DOHH2 (cell line): Measurements from ENCODE around the gene MUC20.

ENCODE experiments used
- EZH2phosphoT487 ChIP-seq: fragments of 200-600 bp; sonication (generic); IDR thresholded peaks from 2 replicates; pipeline ENCODE4 v1.6.1; 2017; ENCODE audit warnings: borderline replicate concordance, mild to moderate bottlenecking, antibody characterized with exemption, low read length, moderate library complexity, mixed read lengths
- TF ChIP-seq, protein P1 (sequence below): fragments of 200-600 bp; sonication (generic); IDR thresholded peaks from one replicate; pipeline ENCODE4 v1.5.1; 2014; ENCODE audit warnings: antibody characterized with exemption, mild to moderate bottlenecking, low read depth, low read length; ENCODE audit not compliant: poor library complexity, severe bottlenecking

DNA sequence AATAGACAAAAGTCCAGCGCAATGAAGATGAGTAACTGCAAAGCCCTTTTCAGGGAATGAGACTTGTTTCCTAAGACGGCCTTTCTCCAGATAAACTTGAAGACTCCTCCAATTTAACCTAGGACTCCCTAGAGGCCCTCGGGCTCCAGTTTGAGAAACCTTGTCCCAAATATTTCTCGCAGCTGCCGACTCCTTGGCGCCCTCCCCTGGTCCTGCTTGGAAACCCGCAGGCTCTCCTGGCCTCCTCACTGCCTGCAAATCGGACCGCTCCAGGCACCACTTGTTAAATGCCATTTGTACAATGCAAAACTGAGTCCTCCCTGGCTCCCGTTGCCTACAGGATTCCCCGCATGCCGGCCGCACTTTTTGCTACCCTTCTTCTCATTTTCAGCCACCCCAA, 54.1 kb downstream of the MUC20 start:
- no peak for TF ChIP-seq EZH2phosphoT487
- TF ChIP-seq, protein P1, sequence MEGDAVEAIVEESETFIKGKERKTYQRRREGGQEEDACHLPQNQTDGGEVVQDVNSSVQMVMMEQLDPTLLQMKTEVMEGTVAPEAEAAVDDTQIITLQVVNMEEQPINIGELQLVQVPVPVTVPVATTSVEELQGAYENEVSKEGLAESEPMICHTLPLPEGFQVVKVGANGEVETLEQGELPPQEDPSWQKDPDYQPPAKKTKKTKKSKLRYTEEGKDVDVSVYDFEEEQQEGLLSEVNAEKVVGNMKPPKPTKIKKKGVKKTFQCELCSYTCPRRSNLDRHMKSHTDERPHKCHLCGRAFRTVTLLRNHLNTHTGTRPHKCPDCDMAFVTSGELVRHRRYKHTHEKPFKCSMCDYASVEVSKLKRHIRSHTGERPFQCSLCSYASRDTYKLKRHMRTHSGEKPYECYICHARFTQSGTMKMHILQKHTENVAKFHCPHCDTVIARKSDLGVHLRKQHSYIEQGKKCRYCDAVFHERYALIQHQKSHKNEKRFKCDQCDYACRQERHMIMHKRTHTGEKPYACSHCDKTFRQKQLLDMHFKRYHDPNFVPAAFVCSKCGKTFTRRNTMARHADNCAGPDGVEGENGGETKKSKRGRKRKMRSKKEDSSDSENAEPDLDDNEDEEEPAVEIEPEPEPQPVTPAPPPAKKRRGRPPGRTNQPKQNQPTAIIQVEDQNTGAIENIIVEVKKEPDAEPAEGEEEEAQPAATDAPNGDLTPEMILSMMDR = peak; percentile 16
